Endodermal cell (in vitro differentiated cells): ENCODE data around the gene TXNL1. TPM values are rescaled to one million over a fixed set of nuclear protein-coding genes. Genes with fewer than 3 reads are reported as not detected.

Experiments used
- DNase-seq: peaks from one replicate; pipeline ENCODE4 v3.0.0-alpha.2; 2017
- H3K27ac ChIP-seq: 2 replicates; pipeline ENCODE4 v1.5.1; 2013; ENCODE audit warnings: mild to moderate bottlenecking, low read depth, low read length, moderate library complexity
- H3K27me3 ChIP-seq: 2 replicates; pipeline ENCODE4 v1.6.1; 2013; ENCODE audit warnings: mild to moderate bottlenecking, low read length, moderate library complexity; ENCODE audit not compliant: insufficient read depth, control insufficient read depth, poor library complexity, severe bottlenecking
- H3K36me3 ChIP-seq: 2 replicates; pipeline ENCODE4 v1.7.0; 2013; ENCODE audit warnings: mild to moderate bottlenecking, low read length, moderate library complexity; ENCODE audit not compliant: control insufficient read depth, insufficient read depth
- H3K4me1 ChIP-seq: one replicate; pipeline ENCODE4 v1.7.0; 2013; ENCODE audit warnings: low read length; ENCODE audit not compliant: control insufficient read depth, insufficient read depth
- H3K4me3 ChIP-seq: 2 replicates; pipeline ENCODE4 v1.5.1; 2013; ENCODE audit warnings: mild to moderate bottlenecking, low read length, moderate library complexity
- H3K9ac ChIP-seq: 2 replicates; pipeline ENCODE4 v1.6.1; 2013; ENCODE audit warnings: mild to moderate bottlenecking, low read length, moderate library complexity; ENCODE audit not compliant: poor library complexity, severe bottlenecking; ENCODE audit errors: extremely low read depth
- H3K9me3 ChIP-seq: 2 replicates; pipeline ENCODE4 v1.6.1; 2013; ENCODE audit warnings: mild to moderate bottlenecking, low read length, moderate library complexity; ENCODE audit not compliant: control insufficient read depth
- H3K27ac Mint-ChIP-seq: 2 replicates; pipeline ENCODE4 v1.8.0; 2020; ENCODE audit warnings: mixed read lengths
- H3K27me3 Mint-ChIP-seq: 2 replicates; pipeline ENCODE4 v1.8.0; 2021; ENCODE audit warnings: mild to moderate bottlenecking, mixed read lengths; ENCODE audit not compliant: insufficient read depth
- H3K36me3 Mint-ChIP-seq: 2 replicates; pipeline ENCODE4 v1.8.0; 2020; ENCODE audit warnings: low read depth, mixed read lengths
- H3K4me1 Mint-ChIP-seq: 2 replicates; pipeline ENCODE4 v1.8.0; 2020; ENCODE audit warnings: mixed read lengths
- H3K4me3 Mint-ChIP-seq: 2 replicates; pipeline ENCODE4 v1.8.0; 2020; ENCODE audit warnings: mild to moderate bottlenecking, moderate library complexity, mixed read lengths
- H3K9me3 Mint-ChIP-seq: 2 replicates; pipeline ENCODE4 v1.8.0; 2020; ENCODE audit warnings: mild to moderate bottlenecking, mixed read lengths
- CTCF ChIP-seq: fragments of 200-600 bp; sonication (generic); conservative IDR thresholded peaks from 2 replicates; pipeline ENCODE4 v1.5.0; 2021; ENCODE audit warnings: antibody characterized with exemption, mild to moderate bottlenecking
- WGBS, 2 experiments: methylation state at CpG; one replicate each; pipeline versions ENCODE4 v1.1.5 to v1.1.7; 2013; ENCODE audit warnings: missing lambda C conversion rate in 2 of 2, mixed read lengths in 1 of 2; ENCODE audit not compliant: insufficient coverage in 1 of 2, insufficient read length in 1 of 2; 5-methylcytosine and 5-hydroxymethylcytosine counted together
- total RNA-seq, 2 donors: library from RNA; stranded (reverse); fragmentation: NEBNext Ultra II Directional in 1 of 2; extraction: Animal tissue kit (Norgen Biotek cat#: 25700) in 1 of 2; gene quantifications; 2 replicates in 1 of 2; 3 replicates in 1 of 2; pipeline ENCODE4 v1.2.1, GENCODE V29; 2021

Gene TXNL1
- total RNA-seq, 2 donors from 2014 or later = 69.6 to 77.0 TPM

- H3K9me3 ChIP-seq = no peaks in the 10 kb centered on the region
- H3K9me3 Mint-ChIP-seq = no peaks in the 10 kb centered on the region
- no peak for TF ChIP-seq CTCF
- H3K4me1 Mint-ChIP-seq = peaks cover 29% of the 10 kb centered on the region
- H3K4me3 ChIP-seq = no peak overlapping the region
- H3K27ac Mint-ChIP-seq = no peak overlapping the region
- no peaks in the 10 kb centered on the region for H3K4me1 ChIP-seq
- no peak overlapping the region for H3K9ac ChIP-seq
- H3K36me3 Mint-ChIP-seq = no peaks in the 10 kb centered on the region
- H3K4me3 Mint-ChIP-seq = no peak overlapping the region
- H3K27ac ChIP-seq = no peak overlapping the region
- DNase-seq = no peak
- no peaks in the 10 kb centered on the region for H3K27me3 ChIP-seq
- H3K27me3 Mint-ChIP-seq = no peaks in the 10 kb centered on the region
- H3K36me3 ChIP-seq = no peaks in the 10 kb centered on the region
These were observed 8.7 kb upstream of the TXNL1 start for GRCh38 chr18:56647071-56647470.

- Histone ChIP-seq H3K27ac (no peak overlapping the region), H3K27me3 (peaks cover 5% of the 10 kb centered on the region), H3K9me3 (no peaks in the 10 kb centered on the region), H3K4me1 (no peaks in the 10 kb centered on the region), H3K4me3 (no peak overlapping the region), H3K9ac (no peak overlapping the region), H3K36me3 (no peaks in the 10 kb centered on the region)
- WGBS, 2 experiments = 67 to 69% methylated on average over 1 to 3 of the region's 5 CpGs
- no peaks in the 10 kb centered on the region for H3K36me3 Mint-ChIP-seq
- H3K4me3 Mint-ChIP-seq = no peak overlapping the region
- H3K27ac Mint-ChIP-seq = no peak overlapping the region
- TF ChIP-seq CTCF = peak; percentile 76
- H3K9me3 Mint-ChIP-seq = no peaks in the 10 kb centered on the region
- DNase-seq = no peak
- no peaks in the 10 kb centered on the region for H3K27me3 Mint-ChIP-seq
- H3K4me1 Mint-ChIP-seq = peaks cover 20% of the 10 kb centered on the region
These were observed 7.1 kb upstream of the TXNL1 start for GRCh38 chr18:56645415-56646016.

- H3K9me3 ChIP-seq = no peaks in the 10 kb centered on the region
- no peak for DNase-seq
- peaks cover 2% of the 10 kb centered on the region for H3K4me1 ChIP-seq
- no peak overlapping the region for H3K27ac Mint-ChIP-seq
- no peaks in the 10 kb centered on the region for H3K36me3 ChIP-seq
- peaks cover 17% of the 10 kb centered on the region for H3K4me1 Mint-ChIP-seq
- H3K36me3 Mint-ChIP-seq = no peaks in the 10 kb centered on the region
- H3K4me3 ChIP-seq = no peak overlapping the region
- H3K27ac ChIP-seq = no peak overlapping the region
- no peak overlapping the region for H3K9ac ChIP-seq
- no peaks in the 10 kb centered on the region for H3K27me3 Mint-ChIP-seq
- TF ChIP-seq CTCF = no peak
- H3K9me3 Mint-ChIP-seq = peaks cover 5% of the 10 kb centered on the region
- H3K27me3 ChIP-seq = peaks cover 5% of the 10 kb centered on the region
- WGBS, 2 experiments = 73 to 98% methylated on average over 2 to 3 of the region's 3 CpGs
- H3K4me3 Mint-ChIP-seq = no peak overlapping the region
These were observed 5.0 kb upstream of the TXNL1 start for GRCh38 chr18:56643381-56643780.
